H7 (cell line): ENCODE results near the gene RAD51AP2. TPM values are rescaled to one million over a fixed set of nuclear protein-coding genes. Genes with fewer than 3 reads are reported as not detected.

Experiments
- DNase-seq: peaks from one replicate; pipeline ENCODE4 v3.0.0; 2012
- H3K27me3 ChIP-seq: 2 replicates; pipeline ENCODE4 v1.6.0; 2011; ENCODE audit warnings: mild to moderate bottlenecking, low read length; ENCODE audit not compliant: control insufficient read depth, insufficient read depth
- H3K36me3 ChIP-seq: replicated peaks from 2 replicates; pipeline ENCODE4 v1.5.1; 2011; ENCODE audit warnings: low read length; ENCODE audit not compliant: control insufficient read depth, insufficient read depth
- H3K4me3 ChIP-seq: 2 replicates; pipeline ENCODE4 v1.5.1; 2011; ENCODE audit warnings: low read depth, mild to moderate bottlenecking, control low read depth, low read length, moderate library complexity; ENCODE audit not compliant: insufficient read depth
- total RNA-seq: library from RNA; depleted of rRNA; stranded (reverse); fragments of >200 nt; shearing (Covaris generic); gene quantifications from 2 replicates; pipeline ENCODE4 v1.2.3, GENCODE V29; 2014

RAD51AP2 gene
- total RNA-seq, 1 experiment from 2014 or later: 0.10 TPM

DNA sequence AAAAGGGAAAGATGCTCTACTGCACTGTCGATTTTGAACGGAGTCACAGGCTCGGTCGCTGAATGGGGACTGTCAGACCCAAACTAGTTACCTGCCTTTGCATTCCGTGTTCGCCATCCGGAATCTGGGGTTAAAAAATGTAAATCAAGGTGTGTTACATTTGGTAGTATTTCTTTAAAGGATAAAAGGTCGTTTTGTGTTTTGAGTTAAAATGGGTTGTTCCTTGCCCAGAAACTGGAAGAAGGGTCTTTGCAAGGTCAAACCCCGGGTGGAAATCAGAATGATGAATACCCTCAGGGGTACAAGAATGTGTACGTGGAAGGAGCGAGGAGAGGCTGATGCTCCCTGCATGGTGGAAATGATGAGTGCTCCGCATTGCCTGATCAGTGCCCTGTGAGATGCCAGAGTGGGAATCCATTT is 23.3 kb upstream of the RAD51AP2 start:
- Histone ChIP-seq H3K36me3 (no peaks in the 10 kb centered on the region), H3K27me3 (peaks cover 5% of the 10 kb centered on the region; the same call in 1 of the 2 replicates), H3K4me3 (peak overlapping the region; percentile 67)

GRCh38 chr2:17540813-17541530 is 22.7 kb upstream of the RAD51AP2 start:
- H3K27me3 ChIP-seq: peaks cover 5% of the 10 kb centered on the region; the same call in 1 of the 2 replicates
- DNase-seq: no peak
- H3K4me3 ChIP-seq: peak overlapping the region; percentile 67
- H3K36me3 ChIP-seq: no peaks in the 10 kb centered on the region

More for the DNA sequence above, 23.3 kb upstream of the RAD51AP2 start:
- no peak for DNase-seq

- H3K27me3 ChIP-seq: peaks cover 5% of the 10 kb centered on the region; the same call in 1 of the 2 replicates
- DNase-seq: peak; percentile 88
- peak within 1 kb of the TSS; percentile 67 for H3K4me3 ChIP-seq
- no peaks in the 10 kb centered on the region for H3K36me3 ChIP-seq
Observed at GRCh38 chr2:17540093-17540812, 22.0 kb upstream of the RAD51AP2 start, which contains the start of gene VSNL1. VSNL1 (plus strand) TSS chr2:17540696; CDS start chr2:17592075, 51,379 bp downstream.

DNA sequence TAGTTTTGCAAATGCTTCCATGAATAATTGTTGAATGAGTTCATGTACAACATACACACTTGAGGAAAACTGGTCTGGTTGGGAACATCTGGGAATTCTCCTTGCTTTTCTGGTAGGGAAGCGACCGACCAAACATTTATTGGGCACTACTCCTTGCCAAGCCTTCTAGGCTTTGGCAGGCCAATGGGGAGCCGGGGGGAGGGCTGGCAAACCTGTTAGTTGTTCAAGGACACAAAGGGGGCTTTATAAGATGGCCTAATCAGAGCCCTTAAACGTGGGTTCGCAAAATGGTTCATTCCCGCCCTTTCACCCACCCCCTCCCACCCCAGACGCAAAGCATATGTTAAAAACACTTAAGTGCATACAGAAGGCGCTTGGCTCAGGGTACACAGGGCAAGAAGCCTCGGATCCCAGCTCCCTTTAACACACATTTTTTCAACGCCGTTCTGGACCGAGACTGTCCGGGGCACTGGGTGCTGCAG is 21.4 kb upstream of the RAD51AP2 start:
- Histone ChIP-seq H3K27me3 (peaks cover 5% of the 10 kb centered on the region; the same call in 1 of the 2 replicates), H3K4me3 (peak overlapping the region; percentile 67), H3K36me3 (no peaks in the 10 kb centered on the region)
- peak; percentile 39 for DNase-seq

- DNase-seq: peak; percentile 72
- Histone ChIP-seq H3K36me3 (no peaks in the 10 kb centered on the region), H3K4me3 (peak overlapping the region; percentile 67), H3K27me3 (peaks cover 5% of the 10 kb centered on the region; the same call in 1 of the 2 replicates)
Observed at GRCh38 chr2:17538844-17539554, 20.8 kb upstream of the RAD51AP2 start.

DNA sequence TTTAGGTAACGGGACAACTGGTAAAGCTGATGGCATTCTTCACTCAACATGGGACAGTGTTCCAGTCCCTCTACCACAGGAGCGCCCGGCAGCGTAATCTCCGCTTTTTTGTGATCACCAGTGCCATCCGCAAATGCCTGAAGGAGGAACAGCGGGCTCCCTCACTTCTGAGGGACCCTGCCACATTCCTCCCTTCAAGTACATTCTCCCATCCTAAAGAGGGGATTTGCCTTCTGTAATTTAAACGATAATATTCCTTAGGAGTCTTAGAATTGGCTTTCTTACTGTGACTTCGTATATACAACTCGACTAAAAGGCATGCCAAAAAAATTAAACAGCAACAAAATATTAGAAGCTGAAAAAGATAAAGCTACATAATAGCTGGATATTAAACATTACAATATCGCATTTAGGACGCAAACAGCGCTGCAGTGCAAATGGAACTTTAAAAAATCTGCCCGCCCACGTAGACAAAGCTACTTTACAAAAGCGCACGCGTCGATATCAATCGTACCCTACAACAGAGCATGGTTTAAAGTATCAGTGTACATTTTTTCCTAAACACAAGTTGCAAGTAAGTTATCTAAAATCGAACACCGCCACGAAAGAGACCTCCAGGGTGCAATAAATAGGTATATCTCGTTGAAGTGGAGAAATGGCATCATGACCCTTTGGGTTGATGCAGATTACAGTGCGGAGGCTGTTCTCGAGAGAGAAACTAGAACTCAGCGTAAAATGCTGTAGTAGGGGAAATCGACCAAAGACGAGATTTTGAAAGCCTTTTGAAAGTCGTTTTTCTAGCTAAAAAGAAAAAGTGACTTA is 20.0 kb upstream of the RAD51AP2 start:
- H3K4me3 ChIP-seq: peak overlapping the region; percentile 67
- DNase-seq: peak; percentile 38
- peaks cover 5% of the 10 kb centered on the region; the same call in 1 of the 2 replicates for H3K27me3 ChIP-seq
- H3K36me3 ChIP-seq: no peaks in the 10 kb centered on the region

- no peak overlapping the region for H3K4me3 ChIP-seq
- no peaks in the 10 kb centered on the region for H3K36me3 ChIP-seq
- H3K27me3 ChIP-seq: peaks cover 5% of the 10 kb centered on the region; the same call in 1 of the 2 replicates
- DNase-seq: no peak
Observed at GRCh38 chr2:17536416-17536815, 18.2 kb upstream of the RAD51AP2 start.

DNA sequence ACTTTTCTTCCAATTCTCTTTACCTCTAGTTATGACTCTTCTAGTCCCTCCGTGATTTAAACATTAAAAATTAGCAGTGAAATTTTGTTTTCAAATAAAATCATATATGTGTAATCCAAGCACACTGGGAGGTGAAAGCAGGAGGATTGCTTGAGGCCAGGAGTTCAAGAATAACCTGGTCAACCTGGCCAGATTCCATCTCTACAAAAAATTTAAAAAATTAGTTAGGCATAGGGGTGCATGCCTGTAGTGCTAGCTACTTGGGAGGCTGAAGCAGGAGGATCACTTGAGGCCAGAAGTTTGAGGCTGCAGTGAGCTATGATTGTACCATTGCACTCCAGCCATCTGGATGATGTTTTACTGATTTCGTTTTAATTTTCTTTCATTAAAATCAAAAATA is 15.3 kb upstream of the RAD51AP2 start:
- Histone ChIP-seq H3K36me3 (no peaks in the 10 kb centered on the region), H3K4me3 (no peak overlapping the region), H3K27me3 (peaks cover 5% of the 10 kb centered on the region; the same call in 1 of the 2 replicates)
- DNase-seq: no peak

DNA sequence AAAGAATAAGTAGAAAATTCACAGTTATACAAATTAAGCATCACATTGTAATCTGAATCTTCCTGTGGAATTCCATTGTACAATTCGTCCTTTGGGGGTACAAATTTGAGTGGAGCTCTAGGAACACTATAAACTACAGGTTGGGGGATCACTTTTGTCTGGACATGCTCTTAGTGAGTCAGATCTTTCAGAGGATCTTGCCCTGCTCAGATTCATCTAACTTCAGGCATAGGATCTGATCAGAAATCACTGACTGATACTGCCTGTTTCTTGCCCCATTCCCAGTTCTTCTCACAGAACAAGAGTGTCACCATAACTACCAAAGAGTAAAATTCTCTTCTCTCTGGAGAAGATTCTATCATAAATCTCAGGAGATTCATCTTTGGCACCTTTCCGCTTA is 11.5 kb upstream of the RAD51AP2 start:
- no peaks in the 10 kb centered on the region for H3K27me3 ChIP-seq
- H3K36me3 ChIP-seq: no peaks in the 10 kb centered on the region
- no peak overlapping the region for H3K4me3 ChIP-seq
- no peak for DNase-seq

- H3K36me3 ChIP-seq: no peaks in the 10 kb centered on the region
- H3K27me3 ChIP-seq: no peaks in the 10 kb centered on the region
- DNase-seq: no peak
- no peak overlapping the region for H3K4me3 ChIP-seq
Observed at GRCh38 chr2:17522303-17522702, 4.1 kb upstream of the RAD51AP2 start.

DNA sequence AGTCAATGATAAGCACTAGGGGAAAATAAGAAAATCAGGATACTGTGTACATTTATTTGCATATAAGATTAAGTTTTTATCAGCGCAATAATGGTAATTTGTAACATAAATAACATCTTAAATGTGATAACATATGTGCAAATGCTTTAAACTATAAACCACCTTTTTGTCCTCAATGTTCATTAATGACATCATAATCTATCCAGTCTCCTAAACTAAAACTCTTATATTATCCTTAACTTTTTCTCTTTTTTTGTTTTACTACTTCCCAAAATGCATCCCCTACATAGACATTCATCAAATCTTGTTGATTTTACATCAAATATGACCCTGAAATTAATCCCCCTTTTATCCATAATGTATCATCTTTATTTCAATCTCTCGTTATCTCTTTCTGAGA is 3.4 kb upstream of the RAD51AP2 start:
- no peaks in the 10 kb centered on the region for H3K27me3 ChIP-seq
- no peaks in the 10 kb centered on the region for H3K36me3 ChIP-seq
- H3K4me3 ChIP-seq: no peak overlapping the region
- no peak for DNase-seq

DNA sequence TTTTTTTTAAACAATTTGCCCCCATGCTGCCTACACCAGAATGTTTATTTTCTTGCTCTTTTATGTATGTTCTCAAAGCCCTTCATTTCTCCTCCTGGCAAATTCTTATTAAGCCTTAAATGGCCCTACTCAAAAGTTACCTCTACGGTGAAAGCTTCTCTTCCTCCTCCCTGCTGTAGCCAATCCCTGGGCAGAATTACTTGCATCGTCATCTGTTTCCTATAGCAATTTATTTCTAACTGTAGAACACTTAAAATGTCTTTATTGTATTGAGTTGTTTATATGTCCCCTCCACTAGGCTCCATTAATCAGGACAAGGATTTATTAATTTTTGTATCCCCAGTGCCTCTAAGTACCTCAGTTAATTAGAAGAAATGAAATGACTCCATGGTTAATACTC is 2.5 kb upstream of the RAD51AP2 start:
- Histone ChIP-seq H3K4me3 (no peak overlapping the region), H3K36me3 (no peaks in the 10 kb centered on the region), H3K27me3 (no peaks in the 10 kb centered on the region)
- no peak for DNase-seq

GRCh38 chr2:17519486-17519885 is 1.2 kb upstream of the RAD51AP2 start:
- no peak for DNase-seq
- H3K27me3 ChIP-seq: no peaks in the 10 kb centered on the region
- H3K4me3 ChIP-seq: no peak overlapping the region
- no peaks in the 10 kb centered on the region for H3K36me3 ChIP-seq
